Liver (tissue), 3 donors: ENCODE measurements around the gene LIFR.

ENCODE experiments used
- ATF3 ChIP-seq: IDR thresholded peaks from 2 replicates; pipeline ENCODE4 v1.6.1; 2016; ENCODE audit warnings: antibody characterized with exemption
- CTCF ChIP-seq: fragments of 150-350 bp; IDR thresholded peaks from 2 replicates; pipeline ENCODE4 v1.5.1; 2017; ENCODE audit warnings: improper control_type of control experiment, low read depth, low read length; ENCODE audit not compliant: missing input control
- EGR1 ChIP-seq, 2 donors: IDR thresholded peaks; 2 replicates each; pipeline ENCODE4 v1.6.1; 2016 to 2018; ENCODE audit warnings: antibody characterized with exemption in 2 of 2, low read depth in 2 of 2
- FOXA1 ChIP-seq: IDR thresholded peaks from 2 replicates; pipeline ENCODE4 v1.6.1; 2016; ENCODE audit warnings: antibody characterized with exemption
- GABPA ChIP-seq, 2 donors: IDR thresholded peaks in 1 of 2; conservative IDR thresholded peaks in 1 of 2; 2 replicates each; pipeline ENCODE4 v1.6.1; 2016; ENCODE audit warnings: antibody characterized with exemption in 2 of 2, mild to moderate bottlenecking in 1 of 2, moderate library complexity in 1 of 2
- HNF4G ChIP-seq: IDR thresholded peaks from 2 replicates; pipeline ENCODE4 v1.6.1; 2016; ENCODE audit warnings: antibody characterized with exemption
- MAX ChIP-seq: IDR thresholded peaks from 2 replicates; pipeline ENCODE4 v1.6.1; 2016; ENCODE audit warnings: antibody characterized with exemption
- NR2F2 ChIP-seq: IDR thresholded peaks from 2 replicates; pipeline ENCODE4 v1.6.1; 2016; ENCODE audit warnings: antibody characterized with exemption
- RAD21 ChIP-seq, 2 donors: IDR thresholded peaks; 2 replicates each; pipeline ENCODE4 v1.6.1; 2016; ENCODE audit warnings: antibody characterized with exemption in 2 of 2, mild to moderate bottlenecking in 2 of 2
- REST ChIP-seq: IDR thresholded peaks from 2 replicates; pipeline ENCODE4 v1.6.1; 2016; ENCODE audit warnings: antibody characterized with exemption, mild to moderate bottlenecking
- SP1 ChIP-seq: IDR thresholded peaks from 2 replicates; pipeline ENCODE4 v1.6.1; 2018; ENCODE audit warnings: antibody characterized with exemption, mild to moderate bottlenecking
- TAF1 ChIP-seq: conservative IDR thresholded peaks from 2 replicates; pipeline ENCODE4 v1.6.1; 2016; ENCODE audit warnings: antibody characterized with exemption, mild to moderate bottlenecking
- ZBTB33 ChIP-seq: IDR thresholded peaks from 2 replicates; pipeline ENCODE4 v1.6.1; 2016; ENCODE audit warnings: antibody characterized with exemption
- donor health status: healthy.
- donor health status: healthy.

GRCh38 chr5:38569180-38569579 is 12.7 kb upstream of the LIFR start:
- TF ChIP-seq CTCF (no peak), REST (no peak), MAX (no peak), TAF1 (no peak), FOXA1 (no peak), ATF3 (no peak), NR2F2 (no peak), ZBTB33 (no peak), HNF4G (no peak), SP1 (no peak), GABPA (IDR thresholded peaks at IDR 0.05 in 1 of 2, conservative IDR thresholded peaks at IDR 0.05 in 1 of 2) (no peak), EGR1 (IDR thresholded peaks at IDR 0.05; ENCODE audit: low read depth in 2 of 2) (no peak), RAD21 (IDR thresholded peaks at IDR 0.05) (no peak)
